ENCODE data around the gene ZNF124. TPM values are rescaled to one million over a fixed set of nuclear protein-coding genes. Genes with fewer than 3 reads are reported as not detected.

Gene ZNF124
- polyA plus RNA-seq, 3 donors from 2014 or later: 2.3 to 5.7 (median 2.7) TPM

Other genes starting within 250 kb of the ZNF124 start
- 10 to 100 TPM in 1 of 3 donors, 1 to 10 TPM in 2; 7.1 to 15.4 (median 7.4) TPM for gene AHCTF1, start 240.1 kb downstream of the ZNF124 start, polyA plus RNA-seq
- gene ZNF695, start 164.0 kb downstream of the ZNF124 start, polyA plus RNA-seq: not detected
- gene ZNF670, start 93.2 kb downstream of the ZNF124 start, polyA plus RNA-seq: 1 to 10 TPM in 1 of 3 donors, under 1 TPM in 1, not detected in 1; 0.88 to 1.1 TPM
- gene ZNF669, start 67.7 kb downstream of the ZNF124 start, polyA plus RNA-seq: 10 to 100 TPM; 17.4 to 31.3 (median 19.6) TPM
- not detected for gene VN1R5, start 84.1 kb upstream of the ZNF124 start, polyA plus RNA-seq
- gene ZNF496, start 159.8 kb upstream of the ZNF124 start, polyA plus RNA-seq: 10 to 100 TPM in 2 of 3 donors, 1 to 10 TPM in 1; 2.7 to 11.0 (median 10.5) TPM
- 1 to 10 TPM in 2 of 3 donors, not detected in 1; 1.0 to 1.5 TPM for gene NLRP3, start 244.2 kb upstream of the ZNF124 start, polyA plus RNA-seq